Measurements from ENCODE around the gene SYTL5.

Gene SYTL5

DNA sequence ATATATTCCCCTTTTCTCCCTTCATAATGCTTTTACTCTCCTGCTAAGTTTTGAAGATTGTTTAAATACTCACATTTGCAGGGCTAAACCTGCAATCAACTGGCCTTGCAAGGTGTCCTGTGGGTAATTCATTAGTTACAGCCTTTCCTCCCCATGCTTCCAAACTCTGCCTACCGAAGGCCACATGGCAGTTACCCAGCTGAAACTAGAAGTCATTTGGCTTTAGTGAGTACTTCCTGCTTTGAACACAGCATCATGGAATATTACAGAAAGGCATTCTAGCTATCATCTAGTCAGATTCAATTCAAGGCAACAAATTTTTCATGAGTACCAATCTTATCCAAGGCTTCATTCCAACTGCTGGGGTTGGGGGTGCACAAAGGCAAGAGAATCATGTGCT lies 158.7 kb downstream of the SYTL5 start:
- no peak for TF ChIP-seq ZNF274 (IDR thresholded peaks at IDR 0.05; ENCODE audit: low read depth, low read length)
- no peak overlapping the region for H3K4me3 ChIP-seq (ENCODE audit: low read length)

DNA sequence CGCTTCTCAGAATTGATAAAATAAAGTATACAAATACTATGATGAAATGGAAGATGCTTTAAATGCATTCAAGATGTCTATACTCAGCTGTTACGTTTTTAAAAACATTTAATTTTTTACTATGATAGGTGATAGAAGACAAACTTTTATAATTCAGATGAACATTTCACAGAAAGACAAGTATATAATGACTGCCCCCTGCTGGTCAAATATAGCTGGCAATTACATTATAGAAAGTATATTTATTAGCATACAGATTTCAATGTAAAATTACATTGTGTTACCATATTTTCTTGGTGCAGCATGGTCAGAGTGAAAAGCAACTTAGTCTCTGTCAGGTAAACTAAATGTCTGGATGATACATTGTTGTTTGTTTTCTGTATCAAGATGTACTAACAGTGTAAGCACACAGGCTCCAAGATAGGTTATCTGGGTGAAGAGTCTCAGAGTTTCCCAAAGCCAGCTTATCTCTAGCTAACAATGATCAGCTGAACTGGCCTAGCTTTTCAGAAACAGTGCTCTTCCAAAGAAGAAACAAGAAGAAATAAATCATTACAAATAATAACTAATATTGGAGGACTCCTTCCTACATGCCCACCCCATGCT lies 160.2 kb downstream of the SYTL5 start:
- no peak for TF ChIP-seq ZNF274 (IDR thresholded peaks at IDR 0.05; ENCODE audit: low read depth, low read length)
- no peak overlapping the region for H3K4me3 ChIP-seq (ENCODE audit: low read length)

DNA sequence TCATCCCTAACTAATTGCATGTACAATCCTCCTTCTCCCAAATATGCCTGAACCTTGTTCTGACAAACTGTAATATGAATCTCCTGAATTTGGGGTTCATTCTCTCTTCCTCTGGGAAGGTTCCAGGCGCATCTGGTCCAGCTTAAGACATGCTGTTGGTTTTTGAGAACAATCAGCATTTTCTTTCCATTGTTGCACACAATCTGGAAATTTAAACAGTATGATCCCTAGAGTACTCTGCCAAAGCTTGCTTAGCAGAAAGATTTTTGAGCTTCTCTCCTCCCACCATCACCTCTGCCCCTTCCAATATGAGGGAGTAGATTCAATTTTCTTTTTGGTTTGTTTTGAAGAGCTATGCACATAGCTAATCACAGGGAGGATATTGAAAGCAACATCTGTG lies 164.2 kb downstream of the SYTL5 start:
- TF ChIP-seq ZNF274 (IDR thresholded peaks at IDR 0.05; ENCODE audit: low read depth, low read length): no peak
- no peak overlapping the region for H3K4me3 ChIP-seq (ENCODE audit: low read length)

DNA sequence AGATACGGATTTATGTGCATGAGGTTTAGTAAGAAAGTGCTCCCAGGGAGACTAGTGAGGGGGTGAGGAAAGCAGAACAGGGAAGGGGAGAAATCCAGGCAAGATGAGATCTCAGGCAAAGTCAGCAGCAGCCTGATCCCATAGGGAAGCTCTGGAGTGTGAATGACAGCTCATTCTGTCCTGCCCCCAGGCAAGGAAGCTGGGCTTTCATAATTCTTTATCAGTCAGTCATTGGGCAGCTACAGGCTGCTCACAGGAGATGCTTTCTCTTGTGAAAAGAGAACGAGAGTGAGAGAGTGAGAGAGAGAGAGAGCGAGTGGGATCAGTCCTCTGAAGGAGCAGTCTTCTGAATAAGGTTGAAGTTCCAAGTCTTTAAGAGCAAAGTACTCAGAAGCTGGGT lies 166.2 kb downstream of the SYTL5 start:
- no peak for TF ChIP-seq ZNF274 (IDR thresholded peaks at IDR 0.05; ENCODE audit: low read depth, low read length)

GRCh38 chrX:38175139-38175538 lies 168.8 kb downstream of the SYTL5 start:
- no peak for TF ChIP-seq ZNF274 (IDR thresholded peaks at IDR 0.05; ENCODE audit: low read depth, low read length)
- H3K4me3 ChIP-seq (ENCODE audit: low read length): no peak overlapping the region

More for the DNA sequence above, 166.2 kb downstream of the SYTL5 start:
- H3K4me3 ChIP-seq (ENCODE audit: low read length): no peak overlapping the region

DNA sequence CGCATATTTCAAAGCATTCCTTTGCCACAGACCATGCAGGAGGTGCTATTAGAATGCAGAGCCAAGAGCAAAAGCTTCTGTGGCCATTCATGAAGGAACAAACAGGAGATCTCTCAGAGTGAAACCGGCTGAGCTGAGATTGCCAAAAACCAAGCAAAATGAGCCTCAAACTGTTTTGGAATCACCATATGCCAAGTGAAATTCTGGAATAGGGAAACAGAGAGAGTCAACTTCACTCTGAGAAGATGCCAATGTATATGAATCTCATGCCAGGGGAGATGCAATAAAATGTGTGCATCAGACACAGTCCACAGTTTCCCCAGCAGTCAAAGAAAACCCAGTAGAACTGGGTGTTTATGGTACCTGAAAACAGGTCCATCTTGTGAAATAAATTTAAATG lies 172.0 kb downstream of the SYTL5 start:
- no peak for TF ChIP-seq ZNF274 (IDR thresholded peaks at IDR 0.05; ENCODE audit: low read depth, low read length)
- no peak overlapping the region for H3K4me3 ChIP-seq (ENCODE audit: low read length)

Data from GM08714 (cell line).